Body of pancreas (tissue), 4 donors: Measurements from ENCODE around the gene VPS41. TPM values are rescaled to one million over a fixed set of nuclear protein-coding genes. Genes with fewer than 3 reads are reported as not detected.

Experiments
- ATAC-seq: fragments of 150-250 bp; one replicate; pipeline ENCODE4 v1.9.1; 2016
- DNase-seq, 4 donors: peaks; one replicate each; pipeline ENCODE4 v3.0.0-alpha.2; 2019
- H3K27ac ChIP-seq, 4 donors: fragments of 200-600 bp; sonication (generic); 1 replicate in 3 of 4; 2 replicates in 1 of 4; pipeline versions ENCODE4 v1.5.1 to v1.6.1; 2016 to 2019; ENCODE audit warnings: mild to moderate bottlenecking in 1 of 4, mixed read lengths in 1 of 4, moderate library complexity in 1 of 4
- H3K27me3 ChIP-seq, 2 donors: fragments of 200-600 bp; sonication (generic); one replicate each; pipeline ENCODE4 v1.6.0; 2016; ENCODE audit warnings: mild to moderate bottlenecking in 1 of 2
- H3K36me3 ChIP-seq, 2 donors: fragments of 200-600 bp; sonication (generic); replicated peaks in 1 of 2; 2 replicates each; pipeline ENCODE4 v1.5.1; 2016; ENCODE audit warnings: low read depth in 2 of 2; ENCODE audit not compliant: insufficient read depth in 1 of 2
- H3K4me1 ChIP-seq: fragments of 200-600 bp; sonication (generic); one replicate; pipeline ENCODE4 v1.6.0; 2016
- H3K4me3 ChIP-seq, 2 donors: fragments of 200-600 bp; sonication (generic); 1 replicate in 1 of 2; 2 replicates in 1 of 2; pipeline ENCODE4 v1.5.1; 2016 to 2019
- H3K9me3 ChIP-seq, 3 donors: fragments of 200-600 bp; sonication (generic); 1 replicate in 2 of 3; 2 replicates in 1 of 3; pipeline ENCODE4 v1.5.1; 2016
- CTCF ChIP-seq, 7 experiments: fragments of 450-650 bp in 4 of 7; fragments of 200-600 bp in 3 of 7; sonication (generic) in 3 of 7; IDR thresholded peaks; one replicate each; pipeline ENCODE4 v1.5.1; 2016 to 2019; ENCODE audit warnings: antibody characterized with exemption in 7 of 7
- POLR2A ChIP-seq, 3 donors: fragments of 450-650 bp; IDR thresholded peaks; one replicate each; pipeline ENCODE4 v1.6.1; 2016; ENCODE audit warnings: antibody characterized with exemption in 3 of 3, mild to moderate bottlenecking in 2 of 3
- WGBS, 2 donors: methylation state at CpG; one replicate each; pipeline ENCODE4 v1.1.5; 2017; 5-methylcytosine and 5-hydroxymethylcytosine counted together
- intact Hi-C: fragments of 100-400 bp; cut with DNase I; formaldehyde crosslinking; loops from one replicate; pipeline ENCODE4 v1.15.1; 2023
- total RNA-seq, 2 donors: library from RNA; depleted of rRNA; stranded (reverse); fragments of >200 nt; gene quantifications; one replicate each; pipeline ENCODE4 v1.1.0, GENCODE V29; 2016

The VPS41 gene
- total RNA-seq, 2 donors from 2014 or later, result 18.1 to 53.2 TPM

- Histone ChIP-seq H3K36me3 (peaks cover 0 to 7% of the 10 kb centered on the region in 2 donors), H3K27me3 (no peaks in the 10 kb centered on the region), H3K9me3 (no peaks in the 10 kb centered on the region), H3K27ac (no peak overlapping the region), H3K4me3 (no peak overlapping the region), H3K4me1 (no peaks in the 10 kb centered on the region)
- intact Hi-C loops, result no loop called here
- ATAC-seq (no peak), DNase-seq (no peak)
- no peak for TF ChIP-seq CTCF (IDR thresholded peaks at IDR 0.05)
- no peak for TF ChIP-seq POLR2A (IDR thresholded peaks at IDR 0.05)
- WGBS, 2 donors, result 89 to 97% methylated on average over 10 of the region's 10 CpGs
Measured at GRCh38 chr7:38723327-38723726, 185.7 kb downstream of the VPS41 start.

- no peak for DNase-seq
- Histone ChIP-seq H3K9me3 (no peaks in the 10 kb centered on the region), H3K27me3 (no peaks in the 10 kb centered on the region), H3K4me3 (no peak overlapping the region), H3K27ac (no peak overlapping the region), H3K4me1 (no peaks in the 10 kb centered on the region), H3K36me3 (no peaks in the 10 kb centered on the region)
- ATAC-seq, result no peak
- intact Hi-C loops, result no loop called here
- 78 to 91% methylated on average over 4 of the region's 4 CpGs for WGBS, 2 donors
- TF ChIP-seq CTCF (IDR thresholded peaks at IDR 0.05) (no peak), POLR2A (IDR thresholded peaks at IDR 0.05) (no peak)
Measured at GRCh38 chr7:38716397-38716796, 192.6 kb downstream of the VPS41 start.

- Histone ChIP-seq H3K27me3 (no peaks in the 10 kb centered on the region), H3K4me1 (no peaks in the 10 kb centered on the region), H3K4me3 (no peak overlapping the region), H3K27ac (no peak overlapping the region), H3K36me3 (no peaks in the 10 kb centered on the region), H3K9me3 (peaks cover 0 to 8% (median 0%) of the 10 kb centered on the region in 3 donors)
- DNase-seq (no peak), ATAC-seq (no peak)
- 62 to 76% methylated on average over 4 of the region's 4 CpGs for WGBS, 2 donors
- TF ChIP-seq CTCF (IDR thresholded peaks at IDR 0.05) (no peak), POLR2A (IDR thresholded peaks at IDR 0.05) (no peak)
- intact Hi-C loops, result no loop called here
Measured at GRCh38 chr7:38709123-38709522, 199.9 kb downstream of the VPS41 start.

GRCh38 chr7:38704751-38705150, 204.2 kb downstream of the VPS41 start:
- H3K27me3 ChIP-seq, result no peaks in the 10 kb centered on the region
- TF ChIP-seq CTCF (IDR thresholded peaks at IDR 0.05) (no peak), POLR2A (IDR thresholded peaks at IDR 0.05) (no peak)
- H3K4me1 ChIP-seq, result no peaks in the 10 kb centered on the region
- H3K36me3 ChIP-seq, result no peaks in the 10 kb centered on the region
- H3K4me3 ChIP-seq, result no peak overlapping the region
- DNase-seq (no peak), ATAC-seq (no peak)
- H3K9me3 ChIP-seq, result peaks cover 0 to 8% (median 0%) of the 10 kb centered on the region in 3 donors
- intact Hi-C loops, result no loop called here
- H3K27ac ChIP-seq, result no peak overlapping the region

GRCh38 chr7:38704041-38704547, 204.9 kb downstream of the VPS41 start:
- Histone ChIP-seq H3K36me3 (no peaks in the 10 kb centered on the region), H3K4me1 (no peaks in the 10 kb centered on the region), H3K27ac (no peak overlapping the region), H3K27me3 (no peaks in the 10 kb centered on the region), H3K9me3 (peaks cover 0 to 8% (median 0%) of the 10 kb centered on the region in 3 donors), H3K4me3 (no peak overlapping the region)
- ATAC-seq (no peak), DNase-seq (no peak)
- TF ChIP-seq POLR2A (IDR thresholded peaks at IDR 0.05) (no peak), CTCF (IDR thresholded peaks at IDR 0.05) (no peak)
- intact Hi-C loops, result no loop called here
- WGBS, 2 donors, result 45 to 46% methylated on average over 4 of the region's 4 CpGs
